Measurements from ENCODE around the gene CCDC7. TPM values are rescaled to one million over a fixed set of nuclear protein-coding genes. Genes with fewer than 3 reads are reported as not detected.
"Not testable (repeated sequence)": the region's sequence is repeated elsewhere in the genome, so short reads cannot be mapped to it uniquely, and the experiment has no call there.

CCDC7 gene
- total and polyA plus RNA-seq, 2 donors, result 2.7 to 31.0 TPM

GRCh38 chr10:32481606-32482005 lies 35.7 kb downstream of the CCDC7 start:
- no peaks in the 10 kb centered on the region for H3K36me3 ChIP-seq (ENCODE audit: control insufficient read depth in 2 of 2, insufficient read depth in 2 of 2, low read length in 1 of 2)
- H3K4me3 ChIP-seq (ENCODE audit: low read length in 2 of 2), result no peak overlapping the region
- H3K9me3 ChIP-seq (ENCODE audit: control insufficient read depth in 2 of 2, insufficient read depth in 1 of 2, low read length in 1 of 2), result no peaks in the 10 kb centered on the region
- no peaks in the 10 kb centered on the region for H3K27me3 ChIP-seq (ENCODE audit: control insufficient read depth in 2 of 2, insufficient read depth in 1 of 2, low read length in 1 of 2)
- DNase-seq (ENCODE audit: low read depth in 6 of 9, low spot score in 9 of 9), result no peak
- H3K4me1 ChIP-seq (ENCODE audit: control insufficient read depth in 2 of 2, insufficient read depth in 2 of 2, low read length in 2 of 2), result no peaks in the 10 kb centered on the region
- H3K27ac ChIP-seq (ENCODE audit: low read depth in 1 of 2, low read length in 1 of 2), result no peak overlapping the region

GRCh38 chr10:32483019-32483502 lies 37.1 kb downstream of the CCDC7 start:
- not testable (repeated sequence) for H3K36me3 ChIP-seq (ENCODE audit: control insufficient read depth in 2 of 2, insufficient read depth in 2 of 2, low read length in 1 of 2); H3K9me3 ChIP-seq (ENCODE audit: control insufficient read depth in 2 of 2, insufficient read depth in 1 of 2, low read length in 1 of 2)

GRCh38 chr10:32488038-32488437 lies 42.1 kb downstream of the CCDC7 start:
- H3K4me1 ChIP-seq (ENCODE audit: control insufficient read depth in 2 of 2, insufficient read depth in 2 of 2, low read length in 2 of 2); H3K4me3 ChIP-seq (ENCODE audit: low read length in 2 of 2); H3K36me3 ChIP-seq (ENCODE audit: control insufficient read depth in 2 of 2, insufficient read depth in 2 of 2, low read length in 1 of 2); H3K27ac ChIP-seq (ENCODE audit: low read depth in 1 of 2, low read length in 1 of 2); DNase-seq (ENCODE audit: low read depth in 6 of 9, low spot score in 9 of 9); H3K27me3 ChIP-seq (ENCODE audit: control insufficient read depth in 2 of 2, insufficient read depth in 1 of 2, low read length in 1 of 2): not testable (repeated sequence)
- peaks cover 0 to 14% of the 10 kb centered on the region in 2 donors for H3K9me3 ChIP-seq (ENCODE audit: control insufficient read depth in 2 of 2, insufficient read depth in 1 of 2, low read length in 1 of 2)
- 93% methylated on average over 10 of the region's 10 CpGs for WGBS

More at GRCh38 chr10:32483019-32483502, 37.1 kb downstream of the CCDC7 start:
- not testable (repeated sequence) for H3K4me1 ChIP-seq (ENCODE audit: control insufficient read depth in 2 of 2, insufficient read depth in 2 of 2, low read length in 2 of 2); H3K27ac ChIP-seq (ENCODE audit: low read depth in 1 of 2, low read length in 1 of 2); DNase-seq (ENCODE audit: low read depth in 6 of 9, low spot score in 9 of 9); H3K27me3 ChIP-seq (ENCODE audit: control insufficient read depth in 2 of 2, insufficient read depth in 1 of 2, low read length in 1 of 2); H3K4me3 ChIP-seq (ENCODE audit: low read length in 2 of 2)

- Histone ChIP-seq H3K9me3 (ENCODE audit: control insufficient read depth in 2 of 2, insufficient read depth in 1 of 2, low read length in 1 of 2) (peaks cover 0 to 14% of the 10 kb centered on the region in 2 donors), H3K27ac (ENCODE audit: low read depth in 1 of 2, low read length in 1 of 2) (no peak overlapping the region), H3K4me1 (ENCODE audit: control insufficient read depth in 2 of 2, insufficient read depth in 2 of 2, low read length in 2 of 2) (peaks cover 0 to 5% of the 10 kb centered on the region in 2 donors), H3K4me3 (ENCODE audit: low read length in 2 of 2) (no peak overlapping the region), H3K36me3 (ENCODE audit: control insufficient read depth in 2 of 2, insufficient read depth in 2 of 2, low read length in 1 of 2) (peaks cover 3% of the 10 kb centered on the region in 2 donors), H3K27me3 (ENCODE audit: control insufficient read depth in 2 of 2, insufficient read depth in 1 of 2, low read length in 1 of 2) (no peaks in the 10 kb centered on the region)
- WGBS, result 92% methylated on average over 1 of the region's 1 CpG
- no peak for DNase-seq (ENCODE audit: low read depth in 6 of 9, low spot score in 9 of 9)
Observed at GRCh38 chr10:32489158-32489557, 43.2 kb downstream of the CCDC7 start.

- Histone ChIP-seq H3K27me3 (ENCODE audit: control insufficient read depth in 2 of 2, insufficient read depth in 1 of 2, low read length in 1 of 2) (no peaks in the 10 kb centered on the region), H3K4me3 (ENCODE audit: low read length in 2 of 2) (no peak overlapping the region), H3K27ac (ENCODE audit: low read depth in 1 of 2, low read length in 1 of 2) (no peak overlapping the region)
Observed at GRCh38 chr10:32489901-32490300, 44.0 kb downstream of the CCDC7 start.

GRCh38 chr10:32494562-32494961 lies 48.6 kb downstream of the CCDC7 start:
- not testable (repeated sequence) for H3K27ac ChIP-seq (ENCODE audit: low read depth in 1 of 2, low read length in 1 of 2); H3K27me3 ChIP-seq (ENCODE audit: control insufficient read depth in 2 of 2, insufficient read depth in 1 of 2, low read length in 1 of 2); DNase-seq (ENCODE audit: low read depth in 6 of 9, low spot score in 9 of 9); H3K4me3 ChIP-seq (ENCODE audit: low read length in 2 of 2); H3K36me3 ChIP-seq (ENCODE audit: control insufficient read depth in 2 of 2, insufficient read depth in 2 of 2, low read length in 1 of 2); H3K9me3 ChIP-seq (ENCODE audit: control insufficient read depth in 2 of 2, insufficient read depth in 1 of 2, low read length in 1 of 2); H3K4me1 ChIP-seq (ENCODE audit: control insufficient read depth in 2 of 2, insufficient read depth in 2 of 2, low read length in 2 of 2)
- WGBS, result 100% methylated on average over 2 of the region's 2 CpGs

More at GRCh38 chr10:32489901-32490300, 44.0 kb downstream of the CCDC7 start:
- DNase-seq (ENCODE audit: low read depth in 6 of 9, low spot score in 9 of 9), result no peak
- peaks cover 0 to 14% of the 10 kb centered on the region in 2 donors for H3K9me3 ChIP-seq (ENCODE audit: control insufficient read depth in 2 of 2, insufficient read depth in 1 of 2, low read length in 1 of 2)
- H3K4me1 ChIP-seq (ENCODE audit: control insufficient read depth in 2 of 2, insufficient read depth in 2 of 2, low read length in 2 of 2), result peaks cover 0 to 5% of the 10 kb centered on the region in 2 donors
- peaks cover 3% of the 10 kb centered on the region in 2 donors for H3K36me3 ChIP-seq (ENCODE audit: control insufficient read depth in 2 of 2, insufficient read depth in 2 of 2, low read length in 1 of 2)

GRCh38 chr10:32500136-32500535 lies 54.2 kb downstream of the CCDC7 start:
- not testable (repeated sequence) for H3K27ac ChIP-seq (ENCODE audit: low read depth in 1 of 2, low read length in 1 of 2); H3K27me3 ChIP-seq (ENCODE audit: control insufficient read depth in 2 of 2, insufficient read depth in 1 of 2, low read length in 1 of 2); DNase-seq (ENCODE audit: low read depth in 6 of 9, low spot score in 9 of 9); H3K4me1 ChIP-seq (ENCODE audit: control insufficient read depth in 2 of 2, insufficient read depth in 2 of 2, low read length in 2 of 2); H3K4me3 ChIP-seq (ENCODE audit: low read length in 2 of 2); H3K36me3 ChIP-seq (ENCODE audit: control insufficient read depth in 2 of 2, insufficient read depth in 2 of 2, low read length in 1 of 2)
- WGBS, result 96% methylated on average over 31 of the region's 31 CpGs
- H3K9me3 ChIP-seq (ENCODE audit: control insufficient read depth in 2 of 2, insufficient read depth in 1 of 2, low read length in 1 of 2), result peaks cover 1 to 11% of the 10 kb centered on the region in 2 donors

GRCh38 chr10:32501906-32502305 lies 56.0 kb downstream of the CCDC7 start:
- H3K4me1 ChIP-seq (ENCODE audit: control insufficient read depth in 2 of 2, insufficient read depth in 2 of 2, low read length in 2 of 2), result no peaks in the 10 kb centered on the region
- H3K4me3 ChIP-seq (ENCODE audit: low read length in 2 of 2), result no peak overlapping the region
- 94% methylated on average over 7 of the region's 7 CpGs for WGBS
- peaks cover 0 to 7% of the 10 kb centered on the region in 2 donors for H3K36me3 ChIP-seq (ENCODE audit: control insufficient read depth in 2 of 2, insufficient read depth in 2 of 2, low read length in 1 of 2)
- no peak overlapping the region for H3K27ac ChIP-seq (ENCODE audit: low read depth in 1 of 2, low read length in 1 of 2)
- H3K27me3 ChIP-seq (ENCODE audit: control insufficient read depth in 2 of 2, insufficient read depth in 1 of 2, low read length in 1 of 2), result no peaks in the 10 kb centered on the region
- DNase-seq (ENCODE audit: low read depth in 6 of 9, low spot score in 9 of 9), result no peak
- H3K9me3 ChIP-seq (ENCODE audit: control insufficient read depth in 2 of 2, insufficient read depth in 1 of 2, low read length in 1 of 2), result peaks cover 1 to 25% of the 10 kb centered on the region in 2 donors

GRCh38 chr10:32505762-32506420 lies 60.0 kb downstream of the CCDC7 start:
- not testable (repeated sequence) for DNase-seq (ENCODE audit: low read depth in 6 of 9, low spot score in 9 of 9); H3K36me3 ChIP-seq (ENCODE audit: control insufficient read depth in 2 of 2, insufficient read depth in 2 of 2, low read length in 1 of 2); H3K4me1 ChIP-seq (ENCODE audit: control insufficient read depth in 2 of 2, insufficient read depth in 2 of 2, low read length in 2 of 2); H3K27me3 ChIP-seq (ENCODE audit: control insufficient read depth in 2 of 2, insufficient read depth in 1 of 2, low read length in 1 of 2); H3K27ac ChIP-seq (ENCODE audit: low read depth in 1 of 2, low read length in 1 of 2); H3K4me3 ChIP-seq (ENCODE audit: low read length in 2 of 2)
- WGBS, result 97% methylated on average over 39 of the region's 39 CpGs
- peaks cover 0 to 20% of the 10 kb centered on the region in 2 donors for H3K9me3 ChIP-seq (ENCODE audit: control insufficient read depth in 2 of 2, insufficient read depth in 1 of 2, low read length in 1 of 2)
